ENCODE measurements around the gene KIF25. TPM values are rescaled to one million over a fixed set of nuclear protein-coding genes. Genes with fewer than 3 reads are reported as not detected.

The KIF25 gene
- total and polyA plus RNA-seq, 8 donors = 0.63 to 14.8 (median 12.2) TPM

GRCh38 chr6:168056892-168057527 lies 59.5 kb downstream of the KIF25 start:
- intact Hi-C loops (cut with DNase I) = no loop called here

GRCh38 chr6:168057836-168058235 lies 60.4 kb downstream of the KIF25 start:
- ATAC-seq (no peak), DNase-seq (peak in 1 of 4 donors; percentile 71)

More at GRCh38 chr6:168056892-168057527, 59.5 kb downstream of the KIF25 start:
- no peak for ATAC-seq
- no peaks in the 10 kb centered on the region for H3K36me3 ChIP-seq
- H3K4me1 ChIP-seq = no peaks in the 10 kb centered on the region
- no peak for TF ChIP-seq CTCF (IDR thresholded peaks at IDR 0.05)
- no peak overlapping the region for H3K27ac ChIP-seq
- DNase-seq = peak in 1 of 4 donors; percentile 78
- no peaks in the 10 kb centered on the region for H3K27me3 ChIP-seq
- H3K9me3 ChIP-seq = no peaks in the 10 kb centered on the region
- no peak overlapping the region for H3K4me3 ChIP-seq

GRCh38 chr6:168058691-168059551 lies 61.5 kb downstream of the KIF25 start:
- H3K27me3 ChIP-seq = no peaks in the 10 kb centered on the region
- no peak overlapping the region for H3K4me3 ChIP-seq
- DNase-seq (peak in 1 of 4 donors; percentile 70), ATAC-seq (no peak)
- intact Hi-C loops (cut with DNase I) = no loop called here
- H3K27ac ChIP-seq = no peak overlapping the region
- H3K36me3 ChIP-seq = no peaks in the 10 kb centered on the region
- H3K4me1 ChIP-seq = no peaks in the 10 kb centered on the region
- no peaks in the 10 kb centered on the region for H3K9me3 ChIP-seq
- no peak for TF ChIP-seq CTCF (IDR thresholded peaks at IDR 0.05)

More at GRCh38 chr6:168057836-168058235, 60.4 kb downstream of the KIF25 start:
- Histone ChIP-seq H3K36me3 (no peaks in the 10 kb centered on the region), H3K4me1 (no peaks in the 10 kb centered on the region), H3K27ac (no peak overlapping the region), H3K27me3 (no peaks in the 10 kb centered on the region), H3K4me3 (no peak overlapping the region), H3K9me3 (no peaks in the 10 kb centered on the region)
- no peak for TF ChIP-seq CTCF (IDR thresholded peaks at IDR 0.05)
- intact Hi-C loops (cut with DNase I) = no loop called here

- Histone ChIP-seq H3K27ac (no peak overlapping the region), H3K36me3 (no peaks in the 10 kb centered on the region), H3K9me3 (no peaks in the 10 kb centered on the region), H3K27me3 (no peaks in the 10 kb centered on the region), H3K4me3 (no peak overlapping the region), H3K4me1 (no peaks in the 10 kb centered on the region)
- peak; percentile 18 to 28 for TF ChIP-seq CTCF (IDR thresholded peaks at IDR 0.05)
- intact Hi-C loops (cut with DNase I) = no loop called here
- DNase-seq (peak in 3 of 4 donors; percentile 49 to 84 (median 76)), ATAC-seq (peak; percentile 65)
These were observed 63.1 kb downstream of the KIF25 start for GRCh38 chr6:168060521-168060931.
